ENCODE data around the gene DLK2.

DNA sequence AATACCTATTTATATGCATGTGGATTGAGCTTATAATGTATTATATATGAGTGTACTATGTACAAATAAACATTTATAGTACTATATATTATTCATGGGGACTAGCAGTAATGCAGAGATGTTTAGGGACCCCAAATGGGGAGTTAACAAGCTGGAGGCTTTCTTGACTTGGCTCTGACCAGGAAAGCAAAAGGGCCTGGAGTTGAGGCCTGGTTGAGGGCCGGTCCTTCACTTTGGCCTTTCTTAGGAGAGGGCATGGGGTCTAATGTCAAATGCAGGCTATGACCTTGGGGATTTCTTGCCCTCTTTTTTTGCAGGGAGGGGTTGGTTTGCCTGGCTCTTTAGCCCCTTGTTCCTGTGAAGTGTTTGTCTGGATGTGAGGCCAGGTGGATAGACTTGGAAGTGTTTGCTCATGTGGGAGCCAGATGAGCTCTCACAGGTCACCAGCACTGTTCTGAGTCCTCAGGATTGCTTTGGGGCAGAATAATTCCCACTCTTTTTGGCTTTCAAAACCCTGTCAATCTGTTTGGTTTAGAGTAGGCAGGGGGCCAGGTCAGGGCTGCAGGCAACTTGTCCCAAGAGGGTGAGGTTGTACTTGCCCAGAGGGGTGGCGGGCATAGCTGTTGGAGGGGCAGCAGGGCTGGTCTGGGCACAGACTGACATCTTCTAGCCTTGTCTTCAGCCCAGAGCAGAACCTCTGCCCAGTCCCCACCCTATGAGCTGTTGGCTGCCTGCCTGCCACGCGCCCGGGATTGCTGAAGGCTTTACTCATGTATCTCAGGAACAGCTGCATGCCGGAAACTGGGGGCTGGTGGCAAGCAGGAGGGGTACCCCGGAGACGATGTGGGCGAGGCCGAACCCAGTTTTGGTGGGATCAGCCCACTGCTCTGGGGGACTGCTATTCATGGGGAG lies 36.7 kb upstream of the DLK2 start:
- TF ChIP-seq, protein P1, sequence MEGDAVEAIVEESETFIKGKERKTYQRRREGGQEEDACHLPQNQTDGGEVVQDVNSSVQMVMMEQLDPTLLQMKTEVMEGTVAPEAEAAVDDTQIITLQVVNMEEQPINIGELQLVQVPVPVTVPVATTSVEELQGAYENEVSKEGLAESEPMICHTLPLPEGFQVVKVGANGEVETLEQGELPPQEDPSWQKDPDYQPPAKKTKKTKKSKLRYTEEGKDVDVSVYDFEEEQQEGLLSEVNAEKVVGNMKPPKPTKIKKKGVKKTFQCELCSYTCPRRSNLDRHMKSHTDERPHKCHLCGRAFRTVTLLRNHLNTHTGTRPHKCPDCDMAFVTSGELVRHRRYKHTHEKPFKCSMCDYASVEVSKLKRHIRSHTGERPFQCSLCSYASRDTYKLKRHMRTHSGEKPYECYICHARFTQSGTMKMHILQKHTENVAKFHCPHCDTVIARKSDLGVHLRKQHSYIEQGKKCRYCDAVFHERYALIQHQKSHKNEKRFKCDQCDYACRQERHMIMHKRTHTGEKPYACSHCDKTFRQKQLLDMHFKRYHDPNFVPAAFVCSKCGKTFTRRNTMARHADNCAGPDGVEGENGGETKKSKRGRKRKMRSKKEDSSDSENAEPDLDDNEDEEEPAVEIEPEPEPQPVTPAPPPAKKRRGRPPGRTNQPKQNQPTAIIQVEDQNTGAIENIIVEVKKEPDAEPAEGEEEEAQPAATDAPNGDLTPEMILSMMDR (conservative IDR thresholded peaks at IDR 0.05; ENCODE audit: low read length): no peak
- TF ChIP-seq EZH2phosphoT487 (IDR thresholded peaks at IDR 0.05; ENCODE audit: borderline replicate concordance, low read depth, low read length): no peak

All from OCI-LY7 (cell line).